D721Med (cell line): ENCODE data around the gene SHOX.

Experiments used
- DNase-seq: peaks from one replicate; pipeline ENCODE4 v3.0.0; 2011; ENCODE audit warnings: low spot score; ENCODE audit not compliant: insufficient read length
- FAIRE-seq: peaks from 2 replicates; lab custom pipeline; 2011; peaks lifted over from hg19 to GRCh38; lab: Jason Lieb, UNC
- CTCF ChIP-seq: IDR thresholded peaks from 2 replicates; pipeline ENCODE4 v1.5.1; 2012; ENCODE audit warnings: mild to moderate bottlenecking, control low read depth; ENCODE audit not compliant: insufficient read depth; ENCODE audit errors: missing control alignments

The SHOX gene

GRCh38 chrX:685120-686032 lies 54.8 kb downstream of the SHOX start:
- no peak for TF ChIP-seq CTCF
- DNase-seq: no peak
- no peak for FAIRE-seq

- TF ChIP-seq CTCF: no peak
- FAIRE-seq (no peak), DNase-seq (no peak)
Measured at GRCh38 chrX:689983-690382, 59.4 kb downstream of the SHOX start.

- FAIRE-seq: no peak
- no peak for TF ChIP-seq CTCF
- no peak for DNase-seq
Measured at GRCh38 chrX:694800-695199, 64.2 kb downstream of the SHOX start.

- TF ChIP-seq CTCF: no peak
- no peak for FAIRE-seq
- DNase-seq: no peak
Measured at GRCh38 chrX:698206-698605, 67.6 kb downstream of the SHOX start.

- FAIRE-seq: no peak
- no peak for TF ChIP-seq CTCF
Measured at GRCh38 chrX:700936-701335, 70.3 kb downstream of the SHOX start.

GRCh38 chrX:701673-702072 lies 71.1 kb downstream of the SHOX start:
- no peak for TF ChIP-seq CTCF
- DNase-seq: no peak
- FAIRE-seq: no peak

More at GRCh38 chrX:700936-701335, 70.3 kb downstream of the SHOX start:
- no peak for DNase-seq

GRCh38 chrX:703466-703865 lies 72.9 kb downstream of the SHOX start:
- DNase-seq: no peak
- FAIRE-seq: no peak
- no peak for TF ChIP-seq CTCF
